Measurements from ENCODE around the gene TTC29. TPM values are rescaled to one million over a fixed set of nuclear protein-coding genes. Genes with fewer than 3 reads are reported as not detected.
"Not testable (repeated sequence)": the region's sequence is repeated elsewhere in the genome, so short reads cannot be mapped to it uniquely, and the experiment has no call there.

TTC29 gene
- total RNA-seq, 1 donor from 2014 or later, result not detected

DNA sequence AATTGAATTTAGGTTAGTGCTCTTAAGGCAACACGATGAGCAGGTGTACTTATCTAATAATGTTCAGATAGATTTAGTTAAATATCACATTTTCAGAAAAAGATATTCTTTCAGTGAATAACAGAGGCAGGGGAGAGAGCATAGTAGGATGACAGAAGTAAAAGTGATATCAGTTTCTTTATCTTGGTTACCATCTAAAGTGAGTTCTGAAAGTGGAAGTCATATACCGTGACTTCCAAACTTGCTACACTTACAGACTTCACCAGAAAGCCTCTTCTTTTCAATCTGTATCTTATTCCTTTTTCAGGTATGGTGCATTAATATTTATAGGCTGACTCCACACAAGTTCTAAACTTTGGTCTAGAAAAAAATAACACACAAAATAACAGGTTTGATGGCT, 182.1 kb downstream of the TTC29 start:
- ATAC-seq (no peak), DNase-seq (ENCODE audit: missing footprints) (no peak)
- intact Hi-C loops (cut with DNase I), result no loop called here

DNA sequence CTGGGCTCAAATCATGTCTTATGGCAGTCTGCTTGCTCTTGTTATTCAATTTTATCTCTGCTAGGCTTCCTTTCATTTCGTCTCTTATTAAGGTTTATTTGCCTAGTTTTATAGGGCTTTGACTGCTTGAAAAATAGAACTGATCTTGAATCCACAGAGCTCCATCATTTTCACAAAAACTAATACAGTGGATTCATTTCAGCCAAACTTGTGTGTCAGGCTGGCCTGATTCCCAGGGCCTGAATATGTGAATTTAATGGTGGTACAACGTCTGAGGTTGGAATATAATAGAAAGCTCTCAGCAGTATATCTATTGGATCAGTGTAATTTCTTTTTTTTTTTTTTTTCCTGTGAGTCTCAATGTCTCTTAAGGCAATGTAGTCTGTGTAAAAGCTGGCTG, 183.6 kb downstream of the TTC29 start:
- no peak for ATAC-seq
- no peak for DNase-seq (ENCODE audit: missing footprints)
- intact Hi-C loops (cut with DNase I), result no loop called here

- intact Hi-C loops (cut with DNase I), result no loop called here
- ATAC-seq (no peak), DNase-seq (ENCODE audit: missing footprints) (no peak)
Observed at GRCh38 chr4:146742416-146742815, 203.2 kb downstream of the TTC29 start.

DNA sequence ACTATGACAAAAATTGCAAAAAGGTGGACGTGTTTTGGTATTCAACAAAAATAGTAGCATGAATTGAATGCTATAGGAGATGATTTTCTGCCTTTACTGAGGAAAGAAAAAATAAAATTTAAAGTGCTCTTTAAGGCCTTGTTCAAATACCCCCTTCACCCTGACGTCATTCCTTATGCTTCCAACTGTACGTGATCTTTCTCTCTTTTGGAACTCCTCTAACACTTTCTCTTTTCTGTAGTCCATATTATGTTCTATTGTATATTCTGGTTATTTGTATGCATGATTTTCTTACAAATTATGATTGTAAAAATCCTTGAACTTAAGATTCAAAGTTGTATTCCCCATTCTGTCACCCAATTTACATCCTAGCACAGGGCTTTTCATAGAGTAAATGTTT, 206.5 kb downstream of the TTC29 start:
- ATAC-seq (no peak), DNase-seq (ENCODE audit: missing footprints) (no peak)
- intact Hi-C loops (cut with DNase I), result no loop called here

DNA sequence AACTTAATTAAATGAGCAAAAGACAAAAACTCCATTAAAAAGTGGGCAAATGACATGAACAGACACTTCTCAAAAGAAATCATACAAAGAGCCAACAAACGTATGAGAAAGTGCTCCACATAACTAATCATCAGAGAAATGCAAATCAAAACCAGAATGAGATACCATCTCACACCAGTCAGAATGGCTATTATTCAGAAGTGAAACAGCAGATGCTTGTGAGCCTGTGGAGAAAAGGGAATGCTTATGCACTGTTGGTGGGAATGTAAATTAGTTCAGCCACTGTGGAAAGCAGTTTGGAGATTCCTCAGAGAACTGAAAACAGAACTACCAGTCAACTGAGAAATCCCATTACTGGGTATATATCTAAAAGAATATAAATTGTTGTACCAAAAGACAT, 222.1 kb downstream of the TTC29 start:
- DNase-seq (ENCODE audit: missing footprints); ATAC-seq; intact Hi-C loops (cut with DNase I): not testable (repeated sequence)

- DNase-seq (ENCODE audit: missing footprints), result no peak
- intact Hi-C loops (cut with DNase I), result no loop called here
Observed at GRCh38 chr4:146709956-146710355, 235.7 kb downstream of the TTC29 start.

GRCh38 chr4:146699910-146700309, 245.8 kb downstream of the TTC29 start:
- ATAC-seq, result no peak
- no peak for DNase-seq (ENCODE audit: missing footprints)
- intact Hi-C loops (cut with DNase I), result no loop called here

More at GRCh38 chr4:146709956-146710355, 235.7 kb downstream of the TTC29 start:
- ATAC-seq, result no peak

- intact Hi-C loops (cut with DNase I), result no loop called here
- DNase-seq (ENCODE audit: missing footprints) (no peak), ATAC-seq (no peak)
Observed at GRCh38 chr4:146674829-146675570, 270.7 kb downstream of the TTC29 start.

DNA sequence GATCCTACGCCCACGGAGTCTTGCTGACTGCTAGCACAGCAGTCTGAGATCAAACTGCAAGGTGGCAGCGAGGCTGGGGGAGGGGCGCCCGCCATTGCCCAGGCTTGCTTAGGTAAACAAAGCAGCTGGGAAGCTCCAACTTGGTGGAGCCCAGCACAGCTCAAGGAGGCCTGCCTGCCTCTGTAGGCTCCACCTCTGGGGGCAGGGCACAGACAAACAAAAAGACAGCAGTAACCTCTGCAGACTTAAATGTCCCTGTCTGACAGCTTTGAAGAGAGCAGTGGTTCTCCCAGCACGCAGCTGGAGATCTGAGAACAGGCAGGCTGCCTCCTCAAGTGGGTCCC, 281.7 kb downstream of the TTC29 start:
- intact Hi-C loops (cut with DNase I), result not testable (repeated sequence)

GRCh38 chr4:146661367-146661766, 284.3 kb downstream of the TTC29 start:
- no peak for ATAC-seq
- no peak for DNase-seq (ENCODE audit: missing footprints)
- intact Hi-C loops (cut with DNase I), result no loop called here

More for the DNA sequence above, 281.7 kb downstream of the TTC29 start:
- not testable (repeated sequence) for ATAC-seq; DNase-seq (ENCODE audit: missing footprints)
